GM18520 (cell line): ENCODE measurements around the gene PSTPIP2.
"Not testable (repeated sequence)": the region's sequence is repeated elsewhere in the genome, so short reads cannot be mapped to it uniquely, and the experiment has no call there.

Experiments
- ATAC-seq: cut with Tn5 transposase; IDR thresholded peaks from one replicate; pipeline ENCODE4 v1.9.1; 2021; ENCODE audit not compliant: unreplicated experiment

The PSTPIP2 gene

GRCh38 chr18:45993438-45993837 lies 78.6 kb downstream of the PSTPIP2 start:
- ATAC-seq, result no peak

GRCh38 chr18:45992527-45992926 lies 79.5 kb downstream of the PSTPIP2 start:
- ATAC-seq, result not testable (repeated sequence)

- ATAC-seq, result no peak
These were observed 80.3 kb downstream of the PSTPIP2 start for GRCh38 chr18:45991788-45992187.

- no peak for ATAC-seq
These were observed 87.4 kb downstream of the PSTPIP2 start for GRCh38 chr18:45984546-45985235.

GRCh38 chr18:45981821-45982220 lies 90.2 kb downstream of the PSTPIP2 start:
- no peak for ATAC-seq

- no peak for ATAC-seq
These were observed 91.8 kb downstream of the PSTPIP2 start for GRCh38 chr18:45980229-45980628.

- no peak for ATAC-seq
These were observed 94.0 kb downstream of the PSTPIP2 start for GRCh38 chr18:45978084-45978483.

- no peak for ATAC-seq
These were observed 95.1 kb downstream of the PSTPIP2 start for GRCh38 chr18:45976974-45977373.

GRCh38 chr18:45976566-45976965 lies 95.5 kb downstream of the PSTPIP2 start:
- no peak for ATAC-seq

- peak; percentile 41 for ATAC-seq
These were observed 97.9 kb downstream of the PSTPIP2 start for GRCh38 chr18:45974088-45974536.

- peak; percentile 98 for ATAC-seq
These were observed 104.9 kb downstream of the PSTPIP2 start, which contains the start of gene EPG5 for GRCh38 chr18:45967007-45967706. Gene EPG5 (minus strand): TSS chr18:45967329. CDS start chr18:45967239, 90 bp downstream.

GRCh38 chr18:45964913-45965312 lies 107.1 kb downstream of the PSTPIP2 start:
- ATAC-seq, result not testable (repeated sequence)

GRCh38 chr18:45962866-45963265 lies 109.2 kb downstream of the PSTPIP2 start:
- no peak for ATAC-seq

- ATAC-seq, result no peak
These were observed 109.6 kb downstream of the PSTPIP2 start for GRCh38 chr18:45962461-45962860.

- not testable (repeated sequence) for ATAC-seq
These were observed 112.6 kb downstream of the PSTPIP2 start for GRCh38 chr18:45959484-45959883.

GRCh38 chr18:45958730-45959129 lies 113.3 kb downstream of the PSTPIP2 start:
- ATAC-seq, result no peak

- ATAC-seq, result no peak
These were observed 114.0 kb downstream of the PSTPIP2 start for GRCh38 chr18:45958027-45958426.

- no peak for ATAC-seq
These were observed 115.0 kb downstream of the PSTPIP2 start for GRCh38 chr18:45957100-45957499.

- no peak for ATAC-seq
These were observed 117.8 kb downstream of the PSTPIP2 start for GRCh38 chr18:45954070-45954934.

- no peak for ATAC-seq
These were observed 120.9 kb downstream of the PSTPIP2 start for GRCh38 chr18:45951016-45951714.

- ATAC-seq, result no peak
These were observed 126.4 kb downstream of the PSTPIP2 start for GRCh38 chr18:45945669-45946068.
